Endothelial cell (in vitro differentiated cells): ENCODE measurements around the gene SLC35F4. TPM values are rescaled to one million over a fixed set of nuclear protein-coding genes. Genes with fewer than 3 reads are reported as not detected.

Experiments used
- DNase-seq: peaks from one replicate; pipeline ENCODE4 v3.0.0; 2021; ENCODE audit warnings: low spot score
- H3K27ac Mint-ChIP-seq: one replicate; pipeline ENCODE4 v1.8.0; 2021; ENCODE audit warnings: mixed read lengths, inconsistent platforms; ENCODE audit not compliant: unreplicated experiment
- H3K27me3 Mint-ChIP-seq: one replicate; pipeline ENCODE4 v1.8.0; 2021; ENCODE audit warnings: mild to moderate bottlenecking, moderate library complexity, mixed read lengths, inconsistent platforms; ENCODE audit not compliant: unreplicated experiment
- H3K36me3 Mint-ChIP-seq: one replicate; pipeline ENCODE4 v1.8.0; 2021; ENCODE audit warnings: mild to moderate bottlenecking, low read depth, mixed read lengths, inconsistent platforms; ENCODE audit not compliant: unreplicated experiment
- H3K4me1 Mint-ChIP-seq: one replicate; pipeline ENCODE4 v1.8.0; 2021; ENCODE audit warnings: mild to moderate bottlenecking, mixed read lengths, inconsistent platforms; ENCODE audit not compliant: unreplicated experiment
- H3K4me3 Mint-ChIP-seq: one replicate; pipeline ENCODE4 v1.8.0; 2021; ENCODE audit warnings: mild to moderate bottlenecking, mixed read lengths, inconsistent platforms; ENCODE audit not compliant: unreplicated experiment
- H3K9me3 Mint-ChIP-seq: one replicate; pipeline ENCODE4 v1.8.0; 2021; ENCODE audit warnings: mixed read lengths, inconsistent platforms; ENCODE audit not compliant: unreplicated experiment
- CTCF ChIP-seq: fragments of 200-600 bp; sonication (generic); IDR thresholded peaks from one replicate; pipeline ENCODE4 v1.5.0; 2021; ENCODE audit warnings: antibody characterized with exemption; ENCODE audit not compliant: unreplicated experiment
- total RNA-seq: library from RNA; stranded (reverse); fragmentation: NEBNext Ultra II Directional; extraction: Animal tissue kit (Norgen Biotek cat#: 25700); gene quantifications from one replicate; pipeline ENCODE4 v1.2.1, GENCODE V29; 2021; ENCODE audit not compliant: unreplicated experiment

SLC35F4 gene
- total RNA-seq, 1 donor from 2014 or later: not detected

DNA sequence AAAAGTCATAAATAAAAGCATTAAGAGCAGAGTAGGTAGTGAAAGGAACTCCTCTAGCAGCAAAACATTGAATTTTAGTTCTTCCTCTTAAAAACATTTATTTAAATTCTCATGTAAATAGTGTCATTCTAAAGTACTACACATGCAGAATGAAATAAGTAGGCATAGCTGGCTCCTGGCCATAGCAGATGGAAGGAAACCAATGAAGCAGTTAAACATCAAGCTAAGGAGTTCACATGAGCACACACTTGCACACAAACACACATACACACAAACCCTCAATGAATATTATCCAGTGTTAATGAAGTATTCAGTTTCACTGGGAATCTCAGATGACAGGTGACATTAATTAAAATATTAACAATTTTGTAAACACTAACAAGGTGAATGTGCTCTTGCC is 69.3 kb downstream of the SLC35F4 start:
- H3K9me3 Mint-ChIP-seq: no peaks in the 10 kb centered on the region
- H3K4me1 Mint-ChIP-seq: no peaks in the 10 kb centered on the region

GRCh38 chr14:57785058-57785457 is 80.8 kb downstream of the SLC35F4 start:
- no peak for TF ChIP-seq CTCF
- no peak overlapping the region for H3K4me3 Mint-ChIP-seq
- H3K36me3 Mint-ChIP-seq: no peaks in the 10 kb centered on the region
- H3K4me1 Mint-ChIP-seq: no peaks in the 10 kb centered on the region
- peaks cover 7% of the 10 kb centered on the region for H3K27me3 Mint-ChIP-seq
- no peak overlapping the region for H3K27ac Mint-ChIP-seq
- H3K9me3 Mint-ChIP-seq: peaks cover 10% of the 10 kb centered on the region
- no peak for DNase-seq

More for the DNA sequence above, 69.3 kb downstream of the SLC35F4 start:
- Mint-ChIP-seq H3K36me3 (no peaks in the 10 kb centered on the region), H3K27me3 (no peaks in the 10 kb centered on the region), H3K4me3 (no peak overlapping the region), H3K27ac (no peak overlapping the region)
- DNase-seq: no peak
- TF ChIP-seq CTCF: no peak

- Mint-ChIP-seq H3K9me3 (no peaks in the 10 kb centered on the region), H3K27me3 (no peaks in the 10 kb centered on the region), H3K4me3 (no peak overlapping the region), H3K36me3 (no peaks in the 10 kb centered on the region), H3K27ac (no peak overlapping the region), H3K4me1 (no peaks in the 10 kb centered on the region)
- DNase-seq: no peak
- no peak for TF ChIP-seq CTCF
Measured at GRCh38 chr14:57771801-57772200, 94.1 kb downstream of the SLC35F4 start.

DNA sequence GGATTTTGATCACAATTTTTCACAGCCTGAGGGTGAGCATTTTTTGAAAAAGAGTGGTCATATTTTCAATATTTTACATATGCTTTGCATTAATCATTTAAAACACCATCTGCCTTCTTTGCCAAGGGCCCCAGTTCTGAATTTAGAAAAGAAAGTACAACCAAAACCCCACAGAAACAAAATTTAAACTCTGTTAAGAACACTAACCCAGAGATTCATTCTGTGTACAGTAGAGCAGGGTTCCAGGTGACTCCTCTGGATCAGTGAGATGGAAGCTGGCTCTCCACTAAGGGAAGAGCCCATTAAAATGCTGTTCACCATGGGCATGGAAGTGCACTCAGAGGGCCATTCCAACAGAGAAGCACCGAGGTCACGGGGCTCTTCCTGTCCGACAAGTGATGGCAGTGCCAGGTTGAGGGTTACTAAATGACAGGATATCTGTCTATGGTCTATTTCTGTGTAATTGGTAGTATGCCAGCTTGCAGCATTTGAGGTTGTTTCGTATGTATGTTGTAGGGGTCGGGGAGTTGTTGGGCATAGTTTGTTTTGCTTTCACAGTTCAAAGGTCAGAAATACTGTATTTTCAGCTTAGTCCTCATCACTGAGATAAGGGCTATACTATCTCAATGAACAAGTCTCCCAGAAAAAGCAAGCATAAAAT is 95.9 kb downstream of the SLC35F4 start:
- Mint-ChIP-seq H3K9me3 (no peaks in the 10 kb centered on the region), H3K4me3 (no peak overlapping the region), H3K36me3 (no peaks in the 10 kb centered on the region), H3K4me1 (no peaks in the 10 kb centered on the region), H3K27me3 (no peaks in the 10 kb centered on the region), H3K27ac (no peak overlapping the region)
- TF ChIP-seq CTCF: no peak
- DNase-seq: no peak

GRCh38 chr14:57761800-57762199 is 104.1 kb downstream of the SLC35F4 start:
- DNase-seq: no peak

More at GRCh38 chr14:57761800-57762199, 104.1 kb downstream of the SLC35F4 start:
- no peaks in the 10 kb centered on the region for H3K4me1 Mint-ChIP-seq
- no peaks in the 10 kb centered on the region for H3K36me3 Mint-ChIP-seq
- TF ChIP-seq CTCF: no peak
- no peaks in the 10 kb centered on the region for H3K9me3 Mint-ChIP-seq
- H3K4me3 Mint-ChIP-seq: no peak overlapping the region
- H3K27me3 Mint-ChIP-seq: no peaks in the 10 kb centered on the region
- no peak overlapping the region for H3K27ac Mint-ChIP-seq
